Astrocyte of the hippocampus (primary cell): ENCODE results near the gene RNF227.
A peak's percentile ranks its signal among the peaks of the same experiment; 100 is the strongest.

Experiments
- DNase-seq: peaks from one replicate; pipeline ENCODE4 v3.0.0; 2011; ENCODE audit warnings: low read depth, low spot score

The RNF227 gene

DNA sequence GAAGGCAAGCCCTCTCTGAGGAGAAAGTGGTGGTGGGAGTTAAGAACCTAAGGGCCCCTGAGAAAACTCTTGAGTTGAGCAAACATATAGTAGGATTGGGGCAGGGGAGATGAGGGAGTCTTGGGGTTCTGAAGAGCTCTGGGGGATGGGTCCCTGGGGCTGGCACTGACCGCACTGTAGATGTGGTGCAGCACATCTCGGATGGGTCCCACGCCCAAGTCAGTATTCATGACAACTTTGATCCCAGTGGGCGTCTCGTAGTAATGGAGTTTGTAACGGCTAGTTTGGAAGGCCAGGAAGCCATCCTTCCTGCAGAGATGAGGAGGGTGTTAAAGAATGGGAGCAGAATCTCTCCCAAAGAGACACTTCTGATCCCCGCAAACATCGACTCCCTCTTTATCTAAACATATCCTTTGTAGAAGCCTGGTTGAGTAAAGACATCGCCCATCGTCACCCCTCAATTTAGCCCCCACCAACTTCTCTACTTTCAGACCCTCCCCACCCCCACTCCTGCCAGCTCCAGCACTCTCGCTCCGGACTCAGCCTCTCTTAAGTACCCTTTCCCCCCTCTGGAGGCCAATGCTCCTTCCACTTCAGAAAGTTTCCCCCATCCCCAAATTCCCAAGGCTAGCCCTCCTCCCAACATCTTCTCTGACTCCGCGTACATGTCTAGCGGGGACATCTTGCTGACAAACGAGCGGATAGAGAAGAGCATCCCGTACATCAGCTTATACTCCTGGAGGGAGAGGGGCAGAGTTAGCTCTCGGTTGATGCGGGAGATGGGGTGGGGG is 14.9 kb upstream of the RNF227 start:
- DNase-seq: no peak

DNA sequence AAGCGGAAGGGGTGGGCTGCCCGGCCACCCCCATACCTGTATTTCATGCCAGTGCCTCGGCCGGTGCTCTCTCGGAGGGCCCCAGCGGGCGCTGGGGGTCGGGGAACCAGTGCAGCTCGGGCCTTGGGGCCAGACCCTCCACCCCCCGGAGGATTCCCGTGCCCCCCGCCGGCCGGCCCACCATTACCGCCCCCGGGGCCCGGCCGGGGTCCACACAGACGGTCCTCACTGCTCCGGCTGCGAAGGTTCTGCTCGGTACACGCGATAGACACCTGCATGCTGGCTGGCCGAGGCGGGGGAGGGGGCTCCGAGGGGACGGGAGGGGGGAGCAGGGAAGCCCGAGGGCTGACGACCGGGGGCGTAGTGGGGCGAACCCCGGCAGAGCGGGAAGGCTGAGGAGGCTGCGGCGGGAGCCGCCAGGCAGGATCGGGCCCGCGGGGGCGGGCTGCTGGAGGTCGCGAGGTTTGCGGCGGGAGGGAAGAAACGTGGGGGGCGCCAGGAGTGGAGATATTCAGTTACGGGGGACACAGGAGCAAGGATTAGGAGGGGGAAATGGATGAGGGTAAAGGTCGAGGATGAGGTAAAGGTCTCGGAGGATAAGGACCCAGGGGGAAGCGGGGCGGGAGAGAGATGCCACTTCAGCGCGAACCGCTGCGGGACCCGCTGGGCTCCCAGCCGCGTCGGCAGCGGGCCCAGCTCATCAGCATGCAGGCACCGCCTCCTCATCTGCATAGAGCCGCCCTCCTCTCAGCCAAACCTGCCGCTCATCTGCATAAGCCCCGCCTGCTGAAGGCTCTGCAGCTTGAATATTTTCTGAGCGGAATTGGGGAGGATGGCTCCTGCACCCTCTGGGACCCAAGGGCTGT is 13.3 kb upstream of the RNF227 start, which contains the start of gene KCNAB3:
KCNAB3 (minus strand) TSS at position 699 of the 866 bp plus-strand sequence; CDS start at position 278, 421 bp downstream.
- peak; percentile 91 for DNase-seq

DNA sequence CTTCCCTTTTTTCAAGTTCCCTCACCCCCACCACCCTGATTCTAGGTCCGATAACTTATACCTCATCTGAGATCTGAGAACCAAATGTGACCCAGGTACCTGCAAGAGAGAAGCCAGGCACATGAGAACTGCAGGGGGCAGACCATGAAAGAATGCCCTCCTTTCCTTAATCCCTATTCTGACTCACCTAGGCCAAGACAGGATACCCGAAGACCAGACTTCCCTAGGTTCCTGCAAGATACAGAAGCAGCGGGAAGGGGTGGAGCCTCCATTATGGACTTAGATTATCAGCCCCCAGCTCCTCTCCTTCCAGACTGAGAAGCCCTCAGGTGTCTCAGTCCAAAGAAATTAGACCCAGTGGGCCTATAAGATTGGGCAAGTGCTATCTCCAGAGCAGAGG is 11.5 kb upstream of the RNF227 start:
- no peak for DNase-seq

DNA sequence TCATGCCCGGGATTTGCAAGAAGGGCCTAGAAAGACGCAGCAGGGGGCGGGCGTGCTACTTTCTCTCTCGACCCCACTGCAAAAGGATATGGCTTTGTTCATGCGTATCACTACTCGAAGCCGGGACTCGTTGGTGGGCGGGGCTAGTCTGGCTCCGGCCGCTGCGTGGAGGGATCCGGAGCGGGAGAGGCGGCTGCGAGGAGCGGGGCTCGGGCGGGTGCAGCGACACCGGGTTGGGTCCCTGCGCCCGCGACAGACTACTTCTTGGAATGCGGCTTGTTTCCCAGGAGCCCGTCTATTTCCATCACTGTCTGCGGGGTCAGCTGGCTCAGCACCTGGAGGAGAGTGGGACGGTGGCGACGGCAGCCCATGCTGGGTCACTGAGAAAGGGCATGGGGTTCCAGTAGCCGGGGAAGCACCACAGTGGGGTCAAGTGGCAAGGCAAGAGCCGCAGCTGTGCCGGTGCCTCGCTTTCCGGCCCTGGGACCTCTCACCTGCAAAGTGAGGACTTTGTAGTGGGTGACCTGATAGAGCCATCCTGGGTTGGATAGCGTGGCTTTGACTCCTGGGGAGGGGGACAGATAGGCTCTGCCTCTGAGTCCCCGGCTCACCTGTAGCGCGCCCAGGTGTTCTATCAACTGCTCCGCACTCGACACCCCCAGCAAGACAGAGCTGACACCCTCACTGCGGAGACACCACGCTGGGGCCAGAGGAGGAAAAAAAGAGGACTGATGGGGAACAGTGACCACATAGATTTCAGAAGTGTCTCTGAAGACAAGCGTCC is 6.9 kb upstream of the RNF227 start:
- DNase-seq: peak; percentile 85

DNA sequence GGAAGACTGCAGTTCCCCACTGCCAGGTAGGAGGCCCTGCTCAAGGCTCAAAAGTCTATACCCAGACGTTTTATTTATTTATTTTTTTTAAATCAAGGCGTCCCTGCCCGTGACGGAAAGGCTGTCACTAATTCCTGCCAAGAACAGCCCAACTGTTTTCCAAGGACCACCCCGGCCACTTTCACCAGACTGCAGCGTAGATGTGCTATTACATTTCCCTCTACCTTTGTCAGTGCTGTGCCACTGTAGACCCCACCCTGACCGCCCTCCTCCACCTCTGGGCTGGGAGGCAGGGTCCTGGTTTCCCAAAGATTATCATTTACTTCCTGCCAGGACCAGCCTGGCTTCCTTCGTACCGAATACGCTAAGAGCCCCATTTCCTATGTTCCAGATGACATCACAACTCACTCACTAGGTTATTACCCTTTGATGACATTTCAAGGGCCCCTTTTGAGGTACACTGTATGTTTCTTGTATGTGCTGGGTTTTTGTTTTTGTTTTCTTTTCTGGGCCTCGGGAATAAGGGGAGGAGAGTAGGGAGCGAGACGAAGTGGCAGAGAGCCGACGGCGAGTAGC is 6.3 kb upstream of the RNF227 start:
- no peak for DNase-seq

DNA sequence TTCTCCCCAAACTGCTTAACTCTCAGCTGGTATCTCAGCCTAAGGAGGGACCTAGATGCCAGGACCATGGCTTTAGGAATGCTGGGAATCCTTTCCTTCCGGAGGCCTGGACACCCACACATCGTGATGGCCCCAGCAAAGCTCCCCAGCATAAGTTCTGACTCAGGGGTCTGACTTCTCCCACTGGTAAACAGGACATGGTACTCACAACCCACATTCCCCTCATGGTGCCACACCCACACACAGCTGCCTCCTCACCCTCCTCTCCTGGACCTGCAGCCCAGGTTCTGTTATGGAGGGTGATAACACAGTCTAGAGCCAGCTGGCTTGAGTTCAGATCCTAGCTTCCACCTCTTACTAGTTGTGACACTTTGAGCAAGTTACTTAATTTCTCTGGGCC is 719 bp upstream of the RNF227 start:
- peak; percentile 20 for DNase-seq

DNA sequence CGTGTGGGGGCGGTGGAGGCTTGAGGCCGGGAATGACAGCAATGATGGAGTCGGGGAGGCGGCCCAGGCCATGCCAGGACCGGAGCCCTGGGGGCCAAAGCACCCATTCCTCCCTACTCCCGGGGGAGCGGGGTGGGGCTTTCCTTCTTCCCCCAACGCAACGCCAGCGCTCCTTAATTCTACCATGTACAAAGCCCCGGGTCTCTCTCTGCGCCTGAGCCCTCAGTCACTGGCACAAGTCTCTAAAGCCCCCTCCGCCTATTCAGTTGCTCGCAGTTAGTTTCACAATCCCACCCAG is 245 bp upstream of the RNF227 start:
- no peak for DNase-seq

DNA sequence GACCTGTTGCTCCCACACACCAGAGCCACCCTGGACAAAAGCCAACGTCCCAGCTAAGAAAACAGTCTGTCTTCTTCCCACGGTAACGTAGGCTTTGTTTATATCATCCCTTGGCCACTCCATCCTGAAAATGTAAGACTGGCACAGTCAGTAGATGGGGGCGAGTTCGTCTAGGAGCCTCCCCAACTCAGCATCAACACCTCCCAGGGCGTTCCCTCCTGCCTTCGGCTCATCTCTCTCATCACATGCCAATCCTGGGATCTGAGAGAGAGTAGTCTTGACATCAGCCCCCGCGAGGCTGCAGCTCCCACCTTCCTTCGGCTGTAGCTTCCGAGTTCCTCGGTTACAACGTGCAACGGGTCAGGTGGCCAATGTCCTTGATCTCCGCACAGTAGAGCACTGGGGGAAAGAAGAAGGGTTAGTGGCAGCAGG is 894 bp downstream of the RNF227 start:
- DNase-seq: no peak

DNA sequence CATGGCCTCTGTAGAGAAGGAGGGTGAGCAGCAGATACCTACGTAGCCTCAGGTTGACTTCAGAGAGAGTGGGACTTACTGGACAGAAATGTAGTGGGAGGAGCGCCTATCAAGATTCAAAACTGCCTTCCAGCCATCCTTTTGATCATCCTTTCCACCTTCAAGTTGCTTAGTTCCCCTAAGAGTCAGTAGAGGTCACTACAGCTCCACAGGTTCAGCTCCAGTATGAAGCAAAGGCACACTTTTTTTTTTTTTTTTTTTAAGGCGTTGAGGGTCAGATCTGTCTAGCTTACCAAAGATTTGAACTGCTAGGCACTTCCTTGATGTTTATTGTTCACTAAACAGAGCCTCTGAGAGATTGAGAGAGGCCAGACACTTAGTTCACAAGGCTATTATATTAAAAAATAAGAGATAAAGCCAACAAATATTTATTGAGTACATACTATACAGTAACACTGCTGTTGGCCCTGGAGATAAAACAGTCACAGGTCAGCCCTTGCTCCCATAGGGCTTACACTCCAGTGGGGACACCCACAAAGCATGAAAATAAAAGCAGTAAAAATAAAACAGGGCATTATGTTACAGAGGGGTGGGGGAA is 3.1 kb downstream of the RNF227 start:
- peak; percentile 77 for DNase-seq

DNA sequence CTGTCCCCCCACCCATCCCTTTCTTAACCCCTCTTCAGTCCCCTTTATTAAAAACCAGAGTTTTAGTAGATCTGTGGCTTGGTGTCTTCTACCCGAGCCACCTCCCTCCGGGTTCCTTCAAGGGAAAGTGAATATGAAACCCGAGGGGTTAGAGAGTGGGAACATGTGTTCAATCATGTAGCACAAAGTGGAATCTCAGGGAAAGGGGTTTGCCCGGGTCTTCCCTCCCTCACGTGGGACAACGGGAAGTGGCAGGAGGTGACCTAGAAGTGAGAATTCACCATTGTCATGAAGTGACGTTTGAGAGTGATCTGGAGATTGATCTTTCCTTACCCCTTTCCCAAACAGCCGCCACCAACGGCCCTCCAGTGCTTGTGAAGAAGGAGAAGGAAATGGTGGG is 5.0 kb downstream of the RNF227 start:
- no peak for DNase-seq

DNA sequence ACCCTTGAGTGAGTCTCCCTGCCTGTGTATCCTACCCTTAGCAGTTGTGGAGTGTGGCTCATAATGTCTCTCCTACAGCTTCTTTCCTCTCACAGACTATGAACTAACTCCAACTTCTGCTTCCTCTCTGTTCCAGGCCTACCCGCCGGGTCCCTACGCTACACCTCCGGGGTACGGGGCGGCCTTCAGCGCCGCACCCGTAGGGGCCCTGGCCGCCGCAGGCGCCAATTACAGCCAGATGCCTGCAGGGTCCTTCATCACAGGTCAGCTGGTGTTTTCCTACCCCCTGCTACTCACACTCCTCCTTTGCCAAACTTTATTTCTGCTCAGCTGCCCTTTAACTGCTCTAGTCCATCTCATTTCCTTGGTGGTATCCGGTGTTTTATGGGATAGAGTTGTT is 5.4 kb downstream of the RNF227 start:
- DNase-seq: no peak

DNA sequence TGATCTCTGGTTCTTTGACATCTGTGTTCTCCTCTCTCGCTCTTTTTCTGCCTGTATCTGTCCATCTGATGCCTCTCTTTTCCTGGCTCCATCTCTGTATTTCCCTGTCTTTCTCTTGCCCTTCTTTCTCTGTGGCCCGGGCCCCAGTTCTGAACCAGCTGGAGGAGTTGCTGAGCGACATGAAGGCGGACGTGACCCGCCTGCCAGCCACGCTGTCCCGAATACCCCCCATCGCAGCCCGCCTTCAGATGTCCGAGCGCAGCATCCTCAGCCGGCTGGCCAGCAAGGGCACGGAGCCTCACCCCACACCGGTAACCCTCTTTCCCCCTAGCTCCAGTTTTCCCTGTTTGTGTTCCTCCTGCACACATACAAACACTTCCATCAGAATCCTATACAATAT is 5.8 kb downstream of the RNF227 start:
- DNase-seq: no peak

DNA sequence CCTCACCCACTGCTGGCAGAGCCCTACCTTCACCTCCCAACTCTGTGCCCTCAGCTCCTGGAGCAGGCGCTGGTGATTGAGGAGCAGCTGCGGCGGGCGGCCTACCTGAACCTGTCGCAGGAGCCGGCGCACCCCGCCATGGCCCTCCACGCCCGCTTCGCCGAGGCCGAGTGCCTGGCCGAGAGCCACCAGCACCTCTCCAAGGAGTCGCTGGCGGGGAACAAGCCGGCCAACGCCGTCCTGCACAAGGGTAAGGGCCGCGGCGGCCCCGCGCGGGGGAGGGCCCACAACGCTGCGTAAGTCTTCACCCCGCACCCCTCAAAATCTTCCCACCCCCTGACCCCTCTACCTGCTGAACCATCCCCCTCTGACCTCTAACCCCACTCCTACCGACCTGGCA is 7.0 kb downstream of the RNF227 start:
- DNase-seq: no peak

DNA sequence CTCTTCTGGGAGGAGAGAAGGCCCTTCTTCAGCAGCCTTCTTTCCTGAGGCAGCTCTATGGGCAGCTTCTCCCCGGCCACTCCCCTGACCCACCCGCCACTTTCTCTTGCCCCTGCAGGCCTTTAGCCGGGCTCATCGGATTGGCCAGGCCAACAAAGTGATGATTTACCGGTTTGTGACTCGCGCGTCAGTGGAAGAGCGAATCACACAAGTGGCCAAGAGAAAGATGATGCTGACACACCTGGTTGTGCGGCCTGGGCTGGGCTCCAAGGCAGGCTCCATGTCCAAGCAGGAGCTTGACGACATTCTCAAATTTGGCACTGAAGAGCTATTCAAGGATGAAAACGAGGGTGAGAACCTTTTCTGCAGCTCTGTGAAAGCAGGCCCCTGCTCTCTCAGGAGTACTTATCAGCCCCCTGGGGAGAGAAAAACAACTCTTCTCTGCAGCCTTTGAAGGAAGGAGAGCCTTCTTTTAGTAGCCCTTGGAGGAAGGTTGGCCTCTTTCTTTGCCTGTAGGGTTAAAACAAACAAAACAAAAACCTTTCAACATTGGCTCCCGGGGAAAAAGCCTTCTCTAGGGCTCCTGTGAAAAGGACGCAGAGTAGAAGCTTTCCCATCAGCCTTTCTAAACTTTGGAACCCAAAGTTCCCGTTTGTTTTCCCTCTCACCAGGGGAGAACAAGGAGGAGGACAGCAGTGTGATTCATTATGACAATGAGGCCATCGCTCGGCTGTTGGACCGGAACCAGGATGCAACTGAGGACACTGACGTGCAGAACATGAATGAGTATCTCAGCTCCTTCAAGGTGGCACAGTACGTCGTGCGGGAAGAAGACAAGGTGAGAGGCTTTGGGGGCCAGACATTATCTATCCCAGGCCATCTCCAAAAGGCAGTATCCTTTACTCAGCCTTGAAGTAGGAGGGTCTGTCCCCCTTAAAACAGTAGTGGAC is 12.7 kb downstream of the RNF227 start:
- no peak for DNase-seq

DNA sequence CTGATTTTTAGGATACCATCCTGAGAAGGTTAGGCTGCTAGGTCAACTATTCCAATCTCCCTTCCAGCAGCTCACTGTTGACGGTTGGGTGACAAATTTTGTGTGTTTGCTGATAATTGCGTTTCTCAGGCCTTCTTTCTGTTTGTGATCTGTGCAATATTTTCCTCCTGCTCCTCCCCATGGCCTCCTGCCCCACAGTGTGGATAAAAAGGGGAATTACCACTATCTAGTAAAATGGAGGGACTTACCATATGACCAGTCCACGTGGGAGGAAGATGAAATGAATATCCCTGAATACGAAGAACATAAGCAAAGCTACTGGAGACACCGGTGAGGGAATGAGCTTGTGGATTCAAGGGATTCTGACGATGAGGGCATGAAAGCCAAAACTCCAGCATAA is 18.3 kb downstream of the RNF227 start:
- peak; percentile 41 for DNase-seq

DNA sequence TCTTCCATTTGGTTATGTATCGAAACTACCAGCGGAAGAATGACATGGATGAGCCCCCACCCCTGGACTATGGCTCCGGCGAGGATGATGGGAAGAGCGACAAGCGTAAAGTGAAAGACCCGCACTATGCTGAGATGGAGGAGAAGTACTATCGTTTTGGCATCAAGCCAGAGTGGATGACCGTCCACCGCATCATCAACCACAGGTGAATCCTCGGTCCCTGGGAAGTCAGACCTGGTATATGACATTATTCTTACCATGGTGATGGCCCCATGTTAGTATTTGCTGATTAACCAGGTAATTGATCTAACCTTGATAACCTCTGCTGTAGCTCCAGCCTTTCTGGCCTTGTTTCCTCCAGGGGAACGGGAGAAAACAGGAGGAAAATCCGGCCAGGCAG is 19.0 kb downstream of the RNF227 start:
- DNase-seq: no peak

DNA sequence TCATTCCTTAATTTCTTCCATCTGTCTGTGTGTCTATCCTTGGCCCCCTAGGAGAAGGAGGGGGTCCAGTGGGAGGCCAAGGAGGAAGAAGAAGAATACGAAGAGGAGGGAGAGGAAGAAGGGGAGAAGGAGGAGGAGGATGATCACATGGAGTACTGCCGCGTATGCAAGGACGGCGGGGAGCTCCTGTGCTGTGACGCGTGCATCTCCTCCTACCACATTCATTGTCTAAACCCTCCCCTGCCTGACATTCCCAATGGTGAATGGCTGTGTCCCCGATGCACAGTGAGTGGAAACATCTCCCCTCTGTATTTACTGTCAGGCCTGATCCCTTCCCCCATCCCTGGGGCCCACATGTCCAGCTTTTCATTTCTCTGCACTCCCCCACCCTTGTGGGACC is 21.2 kb downstream of the RNF227 start:
- no peak for DNase-seq

DNA sequence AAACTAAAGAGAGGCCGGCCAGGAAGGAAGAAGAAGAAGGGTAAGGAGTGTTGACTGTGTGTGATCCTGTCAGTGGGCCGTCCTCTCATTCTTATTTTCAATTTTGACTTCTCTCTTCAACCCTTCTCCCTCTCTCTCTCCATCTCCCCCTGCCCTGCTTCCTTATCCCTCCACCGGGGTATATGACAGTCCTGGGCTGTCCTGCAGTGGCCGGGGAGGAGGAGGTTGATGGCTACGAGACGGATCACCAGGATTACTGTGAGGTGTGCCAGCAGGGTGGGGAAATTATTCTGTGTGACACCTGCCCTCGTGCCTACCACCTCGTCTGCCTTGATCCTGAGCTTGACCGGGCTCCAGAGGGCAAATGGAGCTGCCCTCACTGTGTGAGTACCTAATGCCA is 21.9 kb downstream of the RNF227 start:
- no peak for DNase-seq

DNA sequence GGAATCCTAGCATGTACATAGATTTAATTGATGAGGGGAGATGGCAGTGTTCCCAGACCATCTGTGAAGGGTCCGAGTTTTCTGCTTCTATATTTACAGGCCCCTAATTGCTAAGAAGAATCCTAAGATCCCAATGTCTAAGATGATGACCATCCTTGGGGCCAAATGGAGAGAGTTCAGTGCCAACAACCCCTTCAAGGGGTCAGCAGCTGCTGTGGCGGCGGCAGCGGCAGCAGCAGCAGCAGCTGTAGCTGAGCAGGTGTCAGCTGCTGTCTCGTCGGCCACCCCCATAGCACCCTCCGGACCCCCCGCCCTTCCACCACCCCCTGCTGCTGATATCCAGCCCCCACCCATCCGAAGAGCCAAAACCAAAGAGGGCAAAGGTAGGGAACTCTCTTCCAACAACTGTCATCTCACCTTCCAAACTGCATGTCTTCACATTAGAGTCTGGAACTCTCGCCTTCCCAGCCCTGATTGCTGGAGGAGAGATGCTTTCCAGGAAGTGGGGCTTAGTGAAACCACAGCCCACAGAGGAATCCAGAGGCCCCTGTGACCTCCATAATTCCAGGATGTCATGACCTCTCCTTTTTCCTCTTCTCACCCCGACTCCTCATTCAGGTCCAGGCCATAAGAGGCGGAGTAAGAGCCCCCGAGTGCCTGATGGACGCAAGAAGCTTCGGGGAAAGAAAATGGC is 22.8 kb downstream of the RNF227 start:
- DNase-seq: no peak
